GM18526 (cell line): ENCODE results near the gene LTA4H.

Source experiments
- POLR2A ChIP-seq: IDR thresholded peaks from 3 replicates; pipeline ENCODE4 v1.6.1; 2011; ENCODE audit not compliant: insufficient read length; ENCODE audit errors: extremely low read depth

Gene LTA4H

GRCh38 chr12:96064271-96064670 lies 28.9 kb upstream of the LTA4H start:
- TF ChIP-seq POLR2A: no peak

GRCh38 chr12:96063046-96063445 lies 27.7 kb upstream of the LTA4H start:
- no peak for TF ChIP-seq POLR2A

GRCh38 chr12:96061864-96062453 lies 26.6 kb upstream of the LTA4H start:
- TF ChIP-seq POLR2A: no peak

- TF ChIP-seq POLR2A: no peak
These were observed 25.9 kb upstream of the LTA4H start for GRCh38 chr12:96061323-96061722.

DNA sequence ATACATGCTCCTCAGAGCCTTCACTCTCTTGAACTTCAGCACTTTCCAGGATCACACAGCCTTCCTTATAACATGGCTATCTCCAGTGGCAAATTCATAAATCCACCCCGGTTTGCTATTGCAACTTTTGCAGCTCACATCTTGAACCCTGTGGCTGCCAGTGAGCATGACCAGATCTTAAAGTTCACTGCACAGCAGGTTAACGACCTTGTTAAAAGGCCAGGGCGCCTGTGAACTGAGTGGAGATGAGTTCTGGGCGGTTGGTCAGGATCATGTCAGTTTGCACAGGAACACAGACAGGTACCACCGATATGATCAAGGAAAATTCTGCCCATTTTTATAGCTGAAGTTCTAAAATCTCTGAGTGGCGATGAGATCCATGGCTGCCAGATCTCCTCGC lies 24.7 kb upstream of the LTA4H start:
- no peak for TF ChIP-seq POLR2A

DNA sequence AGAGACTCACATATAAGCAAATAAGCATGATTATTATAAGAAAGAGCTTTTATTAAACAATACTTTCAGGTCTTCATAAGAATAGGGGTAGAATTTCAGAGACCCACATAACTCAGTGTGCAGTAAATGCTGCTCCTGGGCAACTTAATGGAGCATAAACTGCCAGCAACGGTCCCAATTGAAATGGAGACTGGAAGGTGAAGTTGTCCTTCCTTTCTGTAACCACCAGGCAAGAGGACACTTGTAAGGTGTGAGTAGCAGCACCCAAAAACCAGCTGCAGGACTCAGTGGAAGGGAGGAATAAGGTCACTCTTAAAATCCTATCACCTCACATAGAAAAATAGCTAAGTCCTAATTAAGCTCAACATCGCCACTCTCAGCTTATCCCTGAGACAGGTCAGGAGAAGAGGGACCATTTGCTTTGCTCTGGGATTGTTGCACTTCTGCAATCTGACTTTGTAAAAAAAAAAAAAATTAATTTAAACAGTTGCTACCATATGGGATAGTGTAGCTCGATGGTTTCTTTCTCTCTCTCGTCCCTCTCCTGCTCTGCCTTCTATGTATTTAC lies 22.7 kb upstream of the LTA4H start:
- no peak for TF ChIP-seq POLR2A

DNA sequence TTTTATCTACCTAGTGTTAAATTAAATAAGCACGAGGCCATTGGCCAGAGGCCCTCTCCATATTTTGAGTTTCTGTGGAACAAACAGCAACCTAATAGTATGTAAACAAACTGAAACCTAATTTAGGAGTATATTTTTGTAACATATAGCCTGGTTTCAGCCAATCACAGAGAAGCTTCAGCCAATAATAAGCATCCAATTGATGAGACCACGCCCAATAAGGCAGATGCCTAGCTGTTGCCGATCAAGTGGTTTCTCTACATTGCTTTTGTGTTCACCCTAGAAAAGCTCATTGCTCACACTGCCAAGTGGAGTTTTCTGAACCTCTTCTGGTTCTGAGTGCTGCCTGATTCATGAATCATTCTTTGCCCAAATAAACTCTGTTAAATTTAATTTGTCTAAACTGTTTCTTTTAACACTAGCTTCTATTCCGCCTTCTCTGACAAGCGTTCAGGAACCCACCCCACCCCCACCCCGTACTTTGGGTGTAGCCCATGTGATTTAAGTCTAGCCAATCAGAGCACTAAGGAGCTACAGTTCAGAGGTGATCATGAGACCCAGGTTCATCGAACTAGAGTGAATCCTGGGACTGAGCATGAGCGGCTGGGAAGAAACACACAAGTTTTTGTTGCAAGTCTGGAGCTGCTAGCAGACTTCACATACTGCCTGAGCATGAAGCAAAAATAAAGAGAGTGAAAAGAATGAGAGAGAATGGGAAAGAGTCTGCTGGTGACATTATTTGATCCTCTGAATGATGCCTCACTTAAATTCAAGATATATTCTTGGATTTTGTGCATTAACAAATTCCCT lies 21.5 kb upstream of the LTA4H start:
- no peak for TF ChIP-seq POLR2A

DNA sequence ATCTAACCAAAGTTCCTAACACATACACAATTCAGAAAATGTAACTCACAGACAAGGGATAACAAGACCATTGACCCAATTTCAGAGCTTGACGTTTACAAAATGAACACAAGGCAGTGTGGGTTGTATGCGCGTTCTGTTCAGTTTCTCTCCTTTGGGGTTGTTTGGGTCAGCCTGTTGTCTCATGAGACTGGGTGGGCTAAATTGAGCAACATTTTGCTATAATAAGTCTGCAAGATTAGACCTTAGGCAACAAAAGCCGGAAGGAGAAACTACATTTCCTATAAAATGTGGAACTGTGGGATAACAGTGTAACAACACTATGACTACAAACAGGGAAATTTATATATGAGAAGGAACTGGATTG lies 18.8 kb upstream of the LTA4H start:
- TF ChIP-seq POLR2A: no peak

DNA sequence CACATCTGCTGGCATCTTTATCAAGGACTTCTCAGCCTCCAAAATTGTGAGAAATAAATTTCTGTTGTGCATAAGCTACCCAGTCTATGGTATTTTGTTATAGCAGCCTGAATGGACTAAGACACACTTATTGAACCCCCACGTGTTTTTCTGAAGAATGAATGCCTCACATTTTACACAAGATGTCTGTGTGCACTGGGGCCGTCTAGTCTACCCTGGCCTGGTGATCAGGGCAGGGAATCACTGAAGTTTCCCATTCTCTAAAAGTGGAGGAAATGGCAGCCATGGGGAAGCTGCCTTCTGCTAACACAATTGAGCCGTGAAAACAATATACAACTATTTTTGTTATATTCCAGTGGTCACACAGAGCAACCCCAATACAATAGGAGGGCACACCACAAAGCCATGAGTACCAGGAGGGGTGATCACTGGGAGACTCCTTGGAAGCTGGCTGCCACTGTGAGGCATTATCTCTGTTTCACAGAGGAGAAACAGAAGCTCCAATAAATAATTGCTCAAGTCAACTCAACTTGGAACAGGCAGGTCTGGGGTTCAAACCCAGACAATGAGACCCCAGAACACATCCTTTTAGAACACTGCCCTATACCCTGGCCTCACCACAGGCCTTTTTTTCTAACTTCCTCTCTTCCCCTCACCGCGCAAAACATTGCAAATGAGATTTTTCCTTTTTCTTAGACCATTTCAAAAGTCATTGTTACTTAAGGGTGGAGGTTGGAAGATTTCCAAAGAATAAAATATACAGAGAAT lies 18.3 kb upstream of the LTA4H start:
- TF ChIP-seq POLR2A: no peak

DNA sequence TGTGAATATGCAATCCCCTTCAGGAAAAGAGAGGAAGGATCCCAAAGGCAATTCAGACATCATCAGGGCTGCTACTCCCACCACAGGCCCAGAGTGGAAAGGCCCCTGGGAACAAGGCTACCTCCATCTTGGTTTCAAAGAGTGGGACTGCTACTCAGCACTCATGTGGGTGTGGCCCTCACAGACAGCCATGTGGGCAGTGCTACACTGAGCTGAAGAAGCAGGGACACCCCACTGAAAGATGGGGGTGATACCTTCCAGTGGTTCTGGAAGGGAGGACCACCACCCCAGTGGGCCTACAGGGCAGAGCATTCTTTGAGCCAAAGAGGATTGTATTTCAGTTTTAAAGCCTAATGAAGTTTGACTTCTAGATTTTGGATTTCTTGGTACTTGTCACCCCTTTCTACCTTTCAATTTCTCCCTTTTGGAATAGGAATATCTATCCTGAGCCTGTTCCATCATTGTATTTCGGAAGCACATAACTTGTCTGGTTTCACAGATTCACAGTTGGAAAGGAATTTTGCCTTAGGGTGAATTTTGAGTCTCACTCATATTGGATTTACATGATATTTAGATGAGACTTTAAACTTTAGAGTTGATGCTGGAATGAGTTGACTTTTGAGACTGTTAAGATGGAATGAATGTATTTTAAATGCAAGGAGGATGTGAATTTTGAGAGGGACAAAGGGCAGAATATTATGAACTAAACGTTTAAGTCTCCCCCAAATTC lies 16.5 kb upstream of the LTA4H start:
- no peak for TF ChIP-seq POLR2A

- no peak for TF ChIP-seq POLR2A
These were observed 14.8 kb upstream of the LTA4H start for GRCh38 chr12:96050139-96050538.

DNA sequence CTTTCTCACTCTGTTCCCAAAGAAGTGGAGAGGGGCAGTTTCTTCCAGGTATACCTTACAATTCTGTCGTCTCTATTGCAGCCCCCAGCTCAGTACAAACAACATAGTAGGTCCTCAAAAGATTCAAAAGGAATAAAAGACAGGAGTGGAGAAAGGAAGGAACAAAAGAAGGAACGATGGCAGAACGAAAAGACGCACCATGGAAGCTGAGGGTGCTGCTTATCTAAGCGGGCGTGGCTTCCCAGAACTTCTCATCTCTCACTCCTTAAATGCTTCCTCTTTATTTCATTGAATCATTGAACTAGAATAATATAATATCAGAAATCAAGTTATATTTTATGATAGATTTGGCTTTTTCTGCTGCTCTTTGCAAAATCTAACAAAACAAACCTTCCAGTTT lies 13.7 kb upstream of the LTA4H start:
- no peak for TF ChIP-seq POLR2A

DNA sequence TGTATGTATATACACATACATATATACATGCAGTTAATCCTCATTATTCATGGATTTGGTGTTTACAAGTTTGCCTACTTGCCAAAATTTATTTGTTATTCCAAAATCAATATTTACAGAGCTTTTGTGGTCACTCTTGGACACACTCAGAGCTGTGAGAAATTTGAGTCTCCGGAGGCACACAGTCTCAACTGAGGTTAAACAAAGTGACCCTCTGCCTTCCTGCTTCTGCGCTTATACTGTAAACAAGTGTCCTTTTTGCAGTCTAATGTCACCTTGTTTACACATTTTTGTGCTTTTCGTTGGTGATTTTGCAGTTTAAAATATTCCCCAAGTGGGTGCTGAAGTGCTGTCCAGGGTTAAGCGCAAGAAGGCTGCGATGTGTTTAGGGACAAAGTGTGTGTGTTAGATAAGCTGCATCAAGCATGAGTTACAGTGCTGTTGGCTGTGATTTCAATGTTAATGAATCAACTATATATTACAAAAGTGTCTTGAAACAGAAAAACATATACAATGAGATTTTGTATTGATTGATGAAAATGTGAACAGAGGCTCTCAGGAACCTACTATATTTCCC lies 13.1 kb upstream of the LTA4H start:
- no peak for TF ChIP-seq POLR2A

DNA sequence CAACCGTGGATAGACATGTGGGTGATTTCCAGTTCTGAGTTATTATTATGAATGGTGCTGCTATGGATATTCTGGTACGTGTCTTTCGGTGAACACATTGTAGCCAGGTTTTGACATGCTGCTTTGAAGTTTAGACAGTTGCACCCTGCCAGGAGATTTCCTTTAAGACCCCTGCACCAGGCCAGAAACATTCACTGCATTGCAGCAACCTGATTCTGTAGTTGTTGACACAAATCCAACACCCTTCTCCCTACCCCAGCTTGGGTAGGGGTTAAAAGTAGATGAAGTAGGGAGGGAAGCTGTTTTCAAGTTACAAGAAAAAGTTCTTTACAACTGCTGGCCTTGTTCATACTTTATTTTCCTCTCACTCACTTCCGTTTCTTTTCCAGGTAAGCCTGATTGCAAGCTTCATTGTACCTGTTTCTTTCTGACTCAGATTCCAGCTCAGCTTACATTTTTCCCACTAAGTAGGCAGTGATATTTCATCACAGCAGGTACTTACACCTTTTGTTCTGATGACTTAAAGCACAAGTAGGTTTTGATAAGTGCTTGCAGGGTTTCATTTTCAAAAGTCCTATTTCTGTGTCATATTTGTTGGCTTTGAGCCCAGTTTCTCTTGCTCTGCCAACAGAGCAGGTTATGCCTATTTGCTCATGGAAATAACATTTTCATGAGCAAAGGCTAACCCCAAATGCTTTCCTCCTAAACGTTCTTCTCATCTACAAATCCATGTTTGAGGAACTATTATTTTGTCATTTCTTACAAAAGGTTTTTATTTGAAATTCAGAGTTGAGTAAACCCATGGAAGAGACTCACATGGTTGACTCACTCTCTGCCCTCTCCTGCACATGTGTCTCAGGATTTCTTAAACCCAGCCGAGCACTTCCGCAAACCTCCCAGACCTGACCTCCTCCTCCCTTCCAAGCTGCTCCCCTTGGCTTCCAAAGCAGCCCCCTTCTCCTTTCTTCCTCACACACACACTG lies 12.1 kb upstream of the LTA4H start:
- TF ChIP-seq POLR2A: no peak
